GM03348 (cell line): ENCODE measurements around the gene CLTA.
"Not testable (repeated sequence)": the region's sequence is repeated elsewhere in the genome, so short reads cannot be mapped to it uniquely, and the experiment has no call there.

ENCODE experiments used
- DNase-seq: peaks from one replicate; pipeline ENCODE4 v3.0.0; 2012; ENCODE audit warnings: low spot score

The CLTA gene

GRCh38 chr9:36239675-36240074, 49.0 kb downstream of the CLTA start:
- DNase-seq: not testable (repeated sequence)

- DNase-seq: no peak
These were observed 55.2 kb downstream of the CLTA start for GRCh38 chr9:36245906-36246305.

- DNase-seq: no peak
These were observed 56.6 kb downstream of the CLTA start for GRCh38 chr9:36247356-36247755.

- DNase-seq: peak; percentile 32
These were observed 57.3 kb downstream of the CLTA start for GRCh38 chr9:36248061-36248460.

- no peak for DNase-seq
These were observed 58.5 kb downstream of the CLTA start for GRCh38 chr9:36249189-36249588.

- no peak for DNase-seq
These were observed 59.4 kb downstream of the CLTA start for GRCh38 chr9:36250079-36250478.

- no peak for DNase-seq
These were observed 60.7 kb downstream of the CLTA start for GRCh38 chr9:36251428-36251827.

GRCh38 chr9:36258208-36258995, 67.7 kb downstream of the CLTA start, which contains the start of gene GNE:
TSS of gene GNE (minus strand) at chr9:36258448. CDS start at chr9:36249355, 9,093 bp downstream.
- DNase-seq: peak; percentile 98

GRCh38 chr9:36258996-36259533, 68.3 kb downstream of the CLTA start:
- no peak for DNase-seq
